IPS-20b (cell line): Measurements from ENCODE around the gene TC2N.
A peak's percentile ranks its signal among the peaks of the same experiment; 100 is the strongest.
"Not testable (repeated sequence)": the region's sequence is repeated elsewhere in the genome, so short reads cannot be mapped to it uniquely, and the experiment has no call there.

Experiments used
- H3K27ac ChIP-seq: one replicate; pipeline ENCODE4 v1.5.1; 2013; ENCODE audit warnings: low read length
- H3K27me3 ChIP-seq: 2 replicates; pipeline ENCODE4 v1.6.1; 2013; ENCODE audit warnings: mild to moderate bottlenecking, low read length, inconsistent platforms; ENCODE audit not compliant: insufficient read depth
- H3K36me3 ChIP-seq: 2 replicates; pipeline ENCODE4 v1.6.1; 2013; ENCODE audit warnings: low read depth, mild to moderate bottlenecking, inconsistent platforms, low read length, moderate library complexity; ENCODE audit not compliant: insufficient read depth
- H3K4me1 ChIP-seq: 2 replicates; pipeline ENCODE4 v1.6.1; 2013; ENCODE audit warnings: mild to moderate bottlenecking, control low read depth, inconsistent platforms, low read length, moderate library complexity; ENCODE audit not compliant: insufficient read depth
- H3K4me3 ChIP-seq: 2 replicates; pipeline ENCODE4 v1.5.1; 2013; ENCODE audit warnings: mild to moderate bottlenecking, low read length, inconsistent platforms
- H3K9ac ChIP-seq: 2 replicates; pipeline ENCODE4 v1.6.1; 2013; ENCODE audit warnings: low read depth, mild to moderate bottlenecking, inconsistent platforms, low read length, moderate library complexity
- H3K9me3 ChIP-seq: 2 replicates; pipeline ENCODE4 v1.6.1; 2013; ENCODE audit warnings: mild to moderate bottlenecking, low read depth, low read length, inconsistent platforms; ENCODE audit not compliant: insufficient read depth

TC2N gene

GRCh38 chr14:91817566-91818325 is 49.6 kb downstream of the TC2N start:
- no peaks in the 10 kb centered on the region for H3K36me3 ChIP-seq
- H3K9me3 ChIP-seq = peaks cover 5% of the 10 kb centered on the region; the same call in 1 of the 2 replicates
- peak overlapping the region; percentile 16; the same call in 1 of the 2 replicates for H3K4me3 ChIP-seq
- H3K27ac ChIP-seq = no peak overlapping the region
- peaks cover 15% of the 10 kb centered on the region; the same call in 1 of the 2 replicates for H3K4me1 ChIP-seq
- H3K9ac ChIP-seq = no peak overlapping the region
- H3K27me3 ChIP-seq = no peaks in the 10 kb centered on the region

GRCh38 chr14:91814317-91814716 is 53.0 kb downstream of the TC2N start:
- no peak overlapping the region for H3K4me3 ChIP-seq
- H3K27me3 ChIP-seq = no peaks in the 10 kb centered on the region
- no peak overlapping the region for H3K9ac ChIP-seq
- peaks cover 15% of the 10 kb centered on the region; the same call in 1 of the 2 replicates for H3K4me1 ChIP-seq
- H3K9me3 ChIP-seq = peaks cover 5% of the 10 kb centered on the region; the same call in 1 of the 2 replicates
- peaks cover 10% of the 10 kb centered on the region; the same call in 1 of the 2 replicates for H3K36me3 ChIP-seq
- H3K27ac ChIP-seq = no peak overlapping the region

- Histone ChIP-seq H3K9me3 (peaks cover 30% of the 10 kb centered on the region), H3K4me1 (no peaks in the 10 kb centered on the region), H3K27me3 (no peaks in the 10 kb centered on the region), H3K36me3 (peaks cover 32% of the 10 kb centered on the region), H3K27ac (no peak overlapping the region), H3K4me3 (no peak overlapping the region), H3K9ac (no peak overlapping the region)
Observed at GRCh38 chr14:91810699-91811098, 56.6 kb downstream of the TC2N start.

DNA sequence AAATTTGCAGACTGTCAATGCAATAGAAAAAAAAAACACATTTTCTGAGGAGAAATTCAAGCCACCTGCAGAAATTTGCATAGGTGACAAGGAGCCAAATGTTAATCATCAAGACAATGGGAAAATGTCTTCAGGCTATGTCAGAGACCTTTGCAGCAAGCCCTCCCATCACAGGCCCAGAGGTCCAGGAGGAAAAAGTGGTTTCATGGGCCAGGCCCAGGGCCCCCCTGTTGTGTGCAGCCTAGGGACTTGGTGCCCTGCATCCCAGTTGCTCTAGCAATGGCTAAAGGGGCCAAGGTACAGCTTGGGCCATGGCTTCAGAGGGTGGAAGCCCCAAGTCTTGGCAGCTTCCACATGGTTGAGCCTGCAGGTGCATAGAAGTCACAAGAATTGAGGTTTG is 60.6 kb downstream of the TC2N start:
- H3K36me3 ChIP-seq = peaks cover 31% of the 10 kb centered on the region
- no peak overlapping the region for H3K9ac ChIP-seq
- no peak overlapping the region for H3K4me3 ChIP-seq
- H3K4me1 ChIP-seq = no peaks in the 10 kb centered on the region
- no peaks in the 10 kb centered on the region for H3K27me3 ChIP-seq
- H3K27ac ChIP-seq = no peak overlapping the region
- peaks cover 33% of the 10 kb centered on the region for H3K9me3 ChIP-seq

GRCh38 chr14:91806094-91806493 is 61.2 kb downstream of the TC2N start:
- not testable (repeated sequence) for H3K9ac ChIP-seq, H3K4me1 ChIP-seq, H3K4me3 ChIP-seq, H3K27ac ChIP-seq, H3K27me3 ChIP-seq
- Histone ChIP-seq H3K9me3 (peaks cover 32% of the 10 kb centered on the region), H3K36me3 (peaks cover 28% of the 10 kb centered on the region)

DNA sequence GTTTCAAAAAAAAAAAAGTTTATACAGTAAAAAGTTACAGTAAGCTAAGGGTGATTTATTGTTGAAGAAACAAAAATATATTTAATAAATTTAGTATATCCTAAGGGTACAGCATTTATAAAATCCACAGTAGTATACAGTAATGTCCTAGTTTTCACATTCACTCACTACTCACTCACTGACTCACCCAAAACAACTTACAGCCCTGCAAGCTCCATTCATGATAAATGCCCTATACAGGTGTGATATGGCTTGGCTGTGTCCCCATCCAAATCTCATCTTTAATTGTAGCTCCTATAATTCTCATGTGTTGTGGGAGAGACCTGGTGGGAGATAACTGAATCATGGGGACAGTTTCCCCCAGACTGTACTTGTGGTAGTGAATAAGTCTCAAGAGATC is 61.7 kb downstream of the TC2N start:
- Histone ChIP-seq H3K27ac (no peak overlapping the region), H3K27me3 (no peaks in the 10 kb centered on the region), H3K9ac (no peak overlapping the region), H3K9me3 (peaks cover 28% of the 10 kb centered on the region), H3K4me3 (no peak overlapping the region), H3K4me1 (no peaks in the 10 kb centered on the region), H3K36me3 (peaks cover 24% of the 10 kb centered on the region)

- H3K36me3 ChIP-seq = peaks cover 3% of the 10 kb centered on the region; the same call in 1 of the 2 replicates
- H3K9ac ChIP-seq = no peak overlapping the region
- no peaks in the 10 kb centered on the region for H3K27me3 ChIP-seq
- H3K4me1 ChIP-seq = peaks cover 2% of the 10 kb centered on the region; the same call in 1 of the 2 replicates
- H3K4me3 ChIP-seq = no peak overlapping the region
- peaks cover 9% of the 10 kb centered on the region for H3K9me3 ChIP-seq
- no peak overlapping the region for H3K27ac ChIP-seq
Observed at GRCh38 chr14:91801358-91801757, 66.0 kb downstream of the TC2N start.

DNA sequence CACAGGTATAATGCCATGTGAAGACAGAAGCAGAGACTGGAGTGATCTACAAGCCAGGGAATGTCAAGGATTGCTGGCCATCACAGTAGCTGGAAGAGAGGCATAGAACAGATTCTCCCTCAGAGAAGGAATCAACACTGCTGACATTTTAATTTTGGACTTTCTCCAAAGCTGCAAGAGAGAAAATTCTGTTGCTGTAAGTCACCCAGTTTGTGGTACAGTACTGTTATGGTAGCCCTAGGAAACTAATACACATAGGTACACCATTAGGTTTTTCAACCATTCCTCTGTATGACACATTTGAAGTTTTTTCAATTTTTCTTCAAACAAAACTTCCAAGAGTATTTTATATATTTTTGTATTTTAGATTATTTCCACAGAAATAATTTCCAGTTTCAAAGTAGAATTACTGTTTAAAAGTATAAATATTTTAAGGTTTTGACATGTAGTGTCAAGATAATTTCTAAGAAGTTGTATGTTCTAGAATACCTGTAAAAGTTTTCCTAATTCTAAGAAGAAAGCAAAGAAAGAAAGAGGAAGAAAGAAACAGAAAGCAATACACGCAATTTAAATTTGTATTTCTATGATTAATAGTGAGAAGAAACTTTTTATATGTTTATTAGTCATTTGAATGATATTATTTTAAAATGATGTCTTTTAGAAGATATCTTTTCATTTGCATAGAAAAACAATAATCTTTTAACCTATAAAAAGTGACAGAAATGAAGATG is 70.6 kb downstream of the TC2N start:
- Histone ChIP-seq H3K9ac (no peak overlapping the region), H3K4me1 (peaks cover 2% of the 10 kb centered on the region; the same call in 1 of the 2 replicates), H3K9me3 (no peaks in the 10 kb centered on the region), H3K27me3 (no peaks in the 10 kb centered on the region), H3K4me3 (no peak overlapping the region), H3K36me3 (peaks cover 12% of the 10 kb centered on the region; the same call in 1 of the 2 replicates), H3K27ac (no peak overlapping the region)

GRCh38 chr14:91793704-91794103 is 73.6 kb downstream of the TC2N start:
- Histone ChIP-seq H3K9ac (no peak overlapping the region), H3K4me1 (peaks cover 2% of the 10 kb centered on the region; the same call in 1 of the 2 replicates), H3K36me3 (peaks cover 12% of the 10 kb centered on the region; the same call in 1 of the 2 replicates), H3K27me3 (no peaks in the 10 kb centered on the region), H3K27ac (no peak overlapping the region), H3K9me3 (no peaks in the 10 kb centered on the region), H3K4me3 (no peak overlapping the region)

GRCh38 chr14:91786188-91786587 is 81.1 kb downstream of the TC2N start:
- no peak overlapping the region for H3K9ac ChIP-seq
- H3K27ac ChIP-seq = no peak overlapping the region
- H3K9me3 ChIP-seq = no peaks in the 10 kb centered on the region
- no peak overlapping the region for H3K4me3 ChIP-seq
- H3K36me3 ChIP-seq = no peaks in the 10 kb centered on the region
- no peaks in the 10 kb centered on the region for H3K4me1 ChIP-seq
- H3K27me3 ChIP-seq = no peaks in the 10 kb centered on the region

DNA sequence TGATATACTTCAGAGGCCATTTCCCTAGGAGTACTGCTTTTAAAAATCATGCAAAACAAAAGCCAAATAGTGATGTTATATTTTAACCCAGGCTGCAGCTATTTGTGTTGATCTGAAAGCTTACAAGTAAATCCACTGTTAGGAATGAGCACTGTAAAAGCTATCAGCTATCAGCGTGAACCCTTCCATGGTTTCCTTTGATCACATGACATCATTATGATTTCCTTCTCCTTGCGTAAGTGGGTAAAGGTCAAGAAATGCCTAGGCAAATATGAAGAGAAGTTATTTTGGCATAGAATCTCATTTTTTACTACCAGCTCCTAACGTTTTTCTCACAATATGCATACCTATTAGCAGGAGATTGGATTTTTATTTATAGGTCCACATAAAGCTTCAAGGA is 86.9 kb downstream of the TC2N start:
- no peaks in the 10 kb centered on the region for H3K9me3 ChIP-seq
- no peaks in the 10 kb centered on the region for H3K27me3 ChIP-seq
- no peaks in the 10 kb centered on the region for H3K36me3 ChIP-seq
- H3K9ac ChIP-seq = no peak overlapping the region
- no peak overlapping the region for H3K27ac ChIP-seq
- H3K4me3 ChIP-seq = no peak overlapping the region
- H3K4me1 ChIP-seq = no peaks in the 10 kb centered on the region

- H3K4me3 ChIP-seq = no peak overlapping the region
- no peaks in the 10 kb centered on the region for H3K4me1 ChIP-seq
- no peaks in the 10 kb centered on the region for H3K9me3 ChIP-seq
- no peak overlapping the region for H3K27ac ChIP-seq
- H3K36me3 ChIP-seq = no peaks in the 10 kb centered on the region
- no peaks in the 10 kb centered on the region for H3K27me3 ChIP-seq
- H3K9ac ChIP-seq = no peak overlapping the region
Observed at GRCh38 chr14:91778217-91778616, 89.1 kb downstream of the TC2N start.
